ENCODE results near the gene PRSS2. TPM values are rescaled to one million over a fixed set of nuclear protein-coding genes. Genes with fewer than 3 reads are reported as not detected.

The PRSS2 gene
- polyA plus RNA-seq, 1 of the 3 experiments (the other 2 are of a cell fraction) = not detected

DNA sequence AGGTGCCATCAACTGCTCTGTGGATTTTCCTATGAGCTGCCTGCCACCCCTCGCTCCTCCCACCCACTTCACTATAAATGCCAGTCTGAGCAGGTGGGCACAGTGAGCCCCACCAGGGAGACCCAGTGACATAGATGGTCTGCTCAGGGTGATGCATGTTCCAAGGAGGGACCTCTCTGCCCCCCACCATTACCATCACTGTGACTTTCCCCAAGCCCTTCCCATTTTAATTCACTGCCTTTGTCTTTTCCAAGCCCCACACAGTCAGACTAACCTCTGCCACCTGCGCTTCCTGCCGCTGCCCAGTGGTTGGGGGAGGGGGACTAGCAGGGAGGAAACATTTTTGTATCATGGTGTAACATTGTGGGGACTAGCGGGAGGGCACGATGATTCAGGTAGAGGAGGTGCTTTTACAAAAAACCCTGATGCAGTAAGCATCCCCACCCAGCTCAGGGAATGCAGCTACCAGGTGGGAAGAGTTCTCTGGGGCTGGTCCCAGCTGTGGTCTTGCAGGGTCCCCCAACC lies 24.6 kb downstream of the PRSS2 start (continued):
- TF ChIP-seq TAF1 (IDR thresholded peaks at IDR 0.05; ENCODE audit: borderline replicate concordance, low read depth, low read length) (no peak), RCOR1 (IDR thresholded peaks at IDR 0.05; ENCODE audit: low read length) (no peak), TCF12 (IDR thresholded peaks at IDR 0.05) (no peak), RXRA (IDR thresholded peaks at IDR 0.05; ENCODE audit: borderline replicate concordance, low read depth) (no peak), MAX (IDR thresholded peaks at IDR 0.05; ENCODE audit: low read depth) (no peak), MEF2A (IDR thresholded peaks at IDR 0.05; ENCODE audit: borderline replicate concordance, low read depth) (no peak), POLR2AphosphoS5 (IDR thresholded peaks at IDR 0.05; ENCODE audit: low read depth, low read length) (no peak)

DNA sequence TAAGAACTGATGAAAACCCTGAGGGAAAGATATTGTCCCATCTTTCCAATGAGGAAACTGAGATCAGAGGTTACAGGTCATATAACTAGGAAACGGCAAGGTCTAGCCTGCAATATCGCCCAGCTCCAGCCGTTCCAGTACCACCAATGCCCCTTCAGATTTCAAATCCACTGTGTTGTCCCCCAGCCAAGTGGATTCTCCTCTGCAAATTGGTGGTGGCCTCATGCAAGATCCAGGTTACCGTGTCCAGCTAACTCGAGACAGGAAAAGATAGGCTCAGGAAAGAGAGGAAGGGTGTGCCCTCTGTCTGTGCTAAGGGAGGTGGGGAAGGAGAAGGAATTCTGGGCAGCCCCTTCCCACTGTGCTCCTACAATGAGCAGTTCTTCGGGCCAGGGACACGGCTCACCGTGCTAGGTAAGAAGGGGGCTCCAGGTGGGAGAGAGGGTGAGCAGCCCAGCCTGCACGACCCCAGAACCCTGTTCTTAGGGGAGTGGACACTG lies 25.3 kb downstream of the PRSS2 start:
- H3F3A ChIP-seq (replicated peaks; ENCODE audit: insufficient read depth) = no peaks in the 10 kb centered on the region
- no peak overlapping the region for H2AFZ ChIP-seq (ENCODE audit: low read depth)
- no peaks in the 10 kb centered on the region for H3K9me3 ChIP-seq
- CTCF ChIA-PET = interaction anchor here (0.8 to 15.4 kb wide), 8 partner anchors 13 to 261 kb away, joined by 4 to 163 read pairs (median 15); no protein-coding TSS in a partner anchor
- no peak for DNase-seq
- no peak overlapping the region for H3K9ac ChIP-seq
- no peaks in the 10 kb centered on the region for H3K36me3 ChIP-seq (replicated peaks in 1 of 2; ENCODE audit: control insufficient read depth in 1 of 2, insufficient read depth in 2 of 2, low read length in 1 of 2)
- no peak for TF ChIP-seq YY1 (IDR thresholded peaks at IDR 0.05; ENCODE audit: low read depth)
- no peak for TF ChIP-seq FOSL2 (IDR thresholded peaks at IDR 0.05; ENCODE audit: borderline replicate concordance, low read depth)
- TF ChIP-seq GABPA (IDR thresholded peaks at IDR 0.05; ENCODE audit: low read depth) = no peak
- no peak for TF ChIP-seq TCF12 (IDR thresholded peaks at IDR 0.05)
- no peak for TF ChIP-seq EZH2phosphoT487 (IDR thresholded peaks at IDR 0.05; ENCODE audit: borderline replicate concordance, low read depth)
- TF ChIP-seq USF1 (IDR thresholded peaks at IDR 0.05; ENCODE audit: borderline replicate concordance, low read depth) = no peak
- no peak for TF ChIP-seq MEF2A (IDR thresholded peaks at IDR 0.05; ENCODE audit: borderline replicate concordance, low read depth)
- H3K4me2 ChIP-seq = no peak overlapping the region
- POLR2A ChIA-PET = interaction anchor here (1.1 kb wide), 1 partner anchor 261 kb away, joined by 3 read pairs; no protein-coding TSS in a partner anchor
- H3K4me3 ChIP-seq (ENCODE audit: low read depth in 2 of 2, low read length in 1 of 2) = no peak overlapping the region
- WGBS (ENCODE audit: low lambda C conversion rate) = 74% methylated on average over 9 of the region's 9 CpGs
- no peak overlapping the region for H3K27ac ChIP-seq (ENCODE audit: low read depth in 2 of 2, low read length in 1 of 2)
- no peaks in the 10 kb centered on the region for H3K79me2 ChIP-seq (ENCODE audit: insufficient read depth)
- H4K20me1 ChIP-seq (ENCODE audit: insufficient read depth) = no peaks in the 10 kb centered on the region
- no peaks in the 10 kb centered on the region for H3K9me2 ChIP-seq
- H3K4me1 ChIP-seq (ENCODE audit: control insufficient read depth in 1 of 2, insufficient read depth in 2 of 2, low read depth in 1 of 2, low read length in 1 of 2) = peaks cover 0 to 9% of the 10 kb centered on the region in 2 experiments; a peak in 1 of 4 replicates
- H3K27me3 ChIP-seq (ENCODE audit: insufficient read depth) = peaks cover 61% of the 10 kb centered on the region
